Naive thymus-derived CD4-positive, alpha-beta T cell (primary cell): Measurements from ENCODE around the gene PIK3R4. TPM values are rescaled to one million over a fixed set of nuclear protein-coding genes. Genes with fewer than 3 reads are reported as not detected.
A peak's percentile ranks its signal among the peaks of the same experiment; 100 is the strongest.

Source experiments
- ATAC-seq: fragments of 150-1000 bp; cut with Tn5 transposase; 2 replicates; pipeline ENCODE4 v1.10.0; 2021; ENCODE audit warnings: mild to moderate bottlenecking, moderate library complexity
- CTCF ChIA-PET: fragments of 350-600 bp; sonication (Branson Sonifier 250); formaldehyde crosslinking; loops from one replicate; lab custom pipeline; 2021; ENCODE audit warnings: antibody characterized with exemption; lab: Charles Lee
- POLR2A ChIA-PET: fragments of 350-600 bp; sonication (Branson Sonifier 250); formaldehyde crosslinking; loops from one replicate; lab custom pipeline; 2021; ENCODE audit warnings: antibody characterized with exemption, inconsistent platforms; lab: Charles Lee
- DNase-seq, 9 donors: peaks; one replicate each; pipeline versions ENCODE4 v3.0.0 to v3.0.0-alpha.2; 2020 to 2022; ENCODE audit warnings: mixed read lengths in 1 of 9
- H3K27ac ChIP-seq: one replicate; pipeline ENCODE4 v1.7.0; 2013; ENCODE audit warnings: mild to moderate bottlenecking, low read depth, low read length, moderate library complexity
- H3K27me3 ChIP-seq, 2 donors: one replicate each; pipeline ENCODE4 v1.7.0; 2013; ENCODE audit warnings: low read length in 2 of 2, mild to moderate bottlenecking in 2 of 2, moderate library complexity in 2 of 2; ENCODE audit not compliant: control insufficient read depth in 2 of 2, insufficient read depth in 2 of 2
- H3K36me3 ChIP-seq, 3 experiments: 1 replicate in 2 of 3; 2 replicates in 1 of 3; pipeline ENCODE4 v1.7.0; 2013; ENCODE audit warnings: low read length in 3 of 3, mild to moderate bottlenecking in 3 of 3, moderate library complexity in 1 of 3; ENCODE audit not compliant: insufficient read depth in 3 of 3, control insufficient read depth in 2 of 3
- H3K4me1 ChIP-seq, 2 donors: one replicate each; pipeline ENCODE4 v1.7.0; 2013; ENCODE audit warnings: low read length in 2 of 2, mild to moderate bottlenecking in 2 of 2, moderate library complexity in 1 of 2; ENCODE audit not compliant: control insufficient read depth in 2 of 2, insufficient read depth in 2 of 2
- H3K4me3 ChIP-seq: 2 replicates; pipeline ENCODE4 v1.7.0; 2013; ENCODE audit warnings: mild to moderate bottlenecking, low read length
- H3K9me3 ChIP-seq, 3 experiments: 1 replicate in 2 of 3; 2 replicates in 1 of 3; pipeline ENCODE4 v1.7.0; 2013; ENCODE audit warnings: low read length in 3 of 3; ENCODE audit not compliant: control insufficient read depth in 2 of 3
- H3K27ac Mint-ChIP-seq, 9 donors: one replicate each; pipeline ENCODE4 v1.8.0; 2020 to 2022; ENCODE audit warnings: mixed read lengths in 9 of 9, mild to moderate bottlenecking in 8 of 9, moderate library complexity in 5 of 9, inconsistent platforms in 2 of 9
- H3K27me3 Mint-ChIP-seq, 5 donors: one replicate each; pipeline ENCODE4 v1.8.0; 2021 to 2022; ENCODE audit warnings: mixed read lengths in 5 of 5, mild to moderate bottlenecking in 1 of 5
- H3K36me3 Mint-ChIP-seq, 5 donors: one replicate each; pipeline ENCODE4 v1.8.0; 2020 to 2022; ENCODE audit warnings: mixed read lengths in 5 of 5, mild to moderate bottlenecking in 3 of 5, inconsistent platforms in 1 of 5
- H3K4me1 Mint-ChIP-seq, 7 donors: one replicate each; pipeline ENCODE4 v1.8.0; 2020 to 2022; ENCODE audit warnings: mixed read lengths in 7 of 7, mild to moderate bottlenecking in 3 of 7, inconsistent platforms in 1 of 7
- H3K4me3 Mint-ChIP-seq, 10 donors: one replicate each; pipeline ENCODE4 v1.8.0; 2020 to 2022; ENCODE audit warnings: mild to moderate bottlenecking in 10 of 10, mixed read lengths in 10 of 10, moderate library complexity in 6 of 10, inconsistent platforms in 2 of 10
- H3K9me3 Mint-ChIP-seq, 11 donors: one replicate each; pipeline ENCODE4 v1.8.0; 2020 to 2022; ENCODE audit warnings: mixed read lengths in 11 of 11, mild to moderate bottlenecking in 4 of 11, inconsistent platforms in 1 of 11, moderate library complexity in 1 of 11
- intact Hi-C, 2 donors: fragments of 100-400 bp; cut with micrococcal nuclease; formaldehyde crosslinking; loops; one replicate each; pipeline ENCODE4 v1.15.1; 2023
- polyA plus RNA-seq, 2 donors: library from polyadenylated mRNA; unstranded; fragments of 300-500 nt; fragmentation: Illumina TruSeq; gene quantifications; one replicate each; pipeline ENCODE4 v1.2.3, GENCODE V29; 2021
- total RNA-seq, 6 experiments: library from RNA in 5 of 6; stranded (reverse) in 5 of 6; gene quantifications; 1 replicate in 5 of 6; 2 replicates in 1 of 6; pipeline ENCODE4 v1.2.3 and lab custom pipeline; 2021 to 2026

Gene PIK3R4
- total and polyA plus RNA-seq, 7 experiments from 2014 or later, result 15.5 to 47.5 (median 27.5) TPM

DNA sequence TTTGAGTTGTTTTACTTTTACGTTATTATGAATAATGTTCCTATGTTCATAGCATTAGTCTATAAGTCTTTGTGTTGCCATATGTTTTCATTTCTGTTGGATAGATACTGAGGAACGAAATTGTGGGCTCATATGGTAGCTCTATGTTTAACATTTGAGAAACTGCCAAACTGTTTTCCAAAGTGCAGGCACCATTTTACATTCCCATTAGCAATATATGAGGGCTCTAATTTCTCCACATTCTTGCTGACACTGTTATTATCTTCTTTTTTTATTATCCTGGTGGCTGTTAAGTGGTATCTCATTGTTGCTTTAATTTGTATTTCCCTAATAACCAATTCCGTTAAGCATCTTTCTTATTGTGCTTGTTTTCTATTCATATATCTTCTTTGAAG is 1.8 kb upstream of the PIK3R4 start:
- peak overlapping the region in 7 of 10 donors; percentile 82 to 94 (median 86) for H3K4me3 Mint-ChIP-seq
- peak overlapping the region in 7 of 9 donors; percentile 35 to 96 (median 86) for H3K27ac Mint-ChIP-seq
- POLR2A ChIA-PET, result interaction anchor here (1.0 kb wide), 1 partner anchor 145 kb away, joined by 3 read pairs; no protein-coding TSS in a partner anchor
- DNase-seq (no peak), ATAC-seq (no peak)
- intact Hi-C loops, result loop anchor here (1.0 to 5.0 kb wide), 5 partner anchors 11 to 1974 kb away; partner anchors contain the start of genes NPHP3 (in 2 of the 2) and IFT122 (in 1 of the 2)
- H3K4me1 Mint-ChIP-seq, result peaks cover 22 to 42% (median 31%) of the 10 kb centered on the region in 7 donors
- peaks cover 3 to 8% (median 5%) of the 10 kb centered on the region in 5 donors for H3K36me3 Mint-ChIP-seq
- Histone ChIP-seq H3K4me3 (no peak overlapping the region), H3K27ac (no peak overlapping the region), H3K27me3 (no peaks in the 10 kb centered on the region), H3K4me1 (peaks cover 0 to 18% of the 10 kb centered on the region in 2 donors), H3K9me3 (no peaks in the 10 kb centered on the region), H3K36me3 (peaks cover 0 to 6% (median 0%) of the 10 kb centered on the region in 3 experiments)
- H3K9me3 Mint-ChIP-seq, result peaks cover 0 to 4% (median 0%) of the 10 kb centered on the region in 11 donors
- H3K27me3 Mint-ChIP-seq, result peaks cover 0 to 7% (median 0%) of the 10 kb centered on the region in 5 donors
- CTCF ChIA-PET, result no interaction called here

DNA sequence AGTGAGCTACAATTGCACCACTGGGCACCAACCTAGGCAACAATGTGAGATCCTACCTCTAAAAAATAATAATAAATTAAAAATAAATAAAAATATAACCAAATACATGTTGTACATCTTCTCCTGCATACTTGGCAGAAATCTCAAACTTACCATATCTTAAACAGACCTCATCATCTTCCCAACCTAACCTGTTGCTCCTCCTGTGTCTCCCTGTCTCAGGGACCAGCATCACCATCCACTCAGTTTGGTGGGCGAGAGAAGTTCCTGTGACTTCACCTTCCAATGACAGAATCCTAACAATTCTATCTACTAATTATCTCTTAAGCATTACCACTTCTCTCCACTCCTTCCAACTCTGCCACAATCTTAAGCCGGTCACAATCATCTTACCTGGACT is 3.3 kb downstream of the PIK3R4 start:
- Histone ChIP-seq H3K27me3 (no peaks in the 10 kb centered on the region), H3K4me3 (no peak overlapping the region), H3K9me3 (no peaks in the 10 kb centered on the region), H3K4me1 (peaks cover 5 to 24% of the 10 kb centered on the region in 2 donors), H3K27ac (no peak overlapping the region), H3K36me3 (peaks cover 0 to 7% (median 3%) of the 10 kb centered on the region in 3 experiments)
- peaks cover 6 to 40% (median 37%) of the 10 kb centered on the region in 5 donors for H3K36me3 Mint-ChIP-seq
- H3K4me3 Mint-ChIP-seq, result peak overlapping the region; percentile 31 to 84 (median 56)
- H3K4me1 Mint-ChIP-seq, result peaks cover 44 to 88% (median 74%) of the 10 kb centered on the region in 7 donors
- ATAC-seq, result no peak
- H3K9me3 Mint-ChIP-seq, result peaks cover 0 to 4% (median 0%) of the 10 kb centered on the region in 11 donors
- DNase-seq, result no peak
- CTCF ChIA-PET, result no interaction called here
- peak overlapping the region in 5 of 9 donors; percentile 17 to 58 (median 49) for H3K27ac Mint-ChIP-seq
- POLR2A ChIA-PET, result no interaction called here
- H3K27me3 Mint-ChIP-seq, result peaks cover 0 to 3% (median 0%) of the 10 kb centered on the region in 5 donors
- intact Hi-C loops, result no loop called here

DNA sequence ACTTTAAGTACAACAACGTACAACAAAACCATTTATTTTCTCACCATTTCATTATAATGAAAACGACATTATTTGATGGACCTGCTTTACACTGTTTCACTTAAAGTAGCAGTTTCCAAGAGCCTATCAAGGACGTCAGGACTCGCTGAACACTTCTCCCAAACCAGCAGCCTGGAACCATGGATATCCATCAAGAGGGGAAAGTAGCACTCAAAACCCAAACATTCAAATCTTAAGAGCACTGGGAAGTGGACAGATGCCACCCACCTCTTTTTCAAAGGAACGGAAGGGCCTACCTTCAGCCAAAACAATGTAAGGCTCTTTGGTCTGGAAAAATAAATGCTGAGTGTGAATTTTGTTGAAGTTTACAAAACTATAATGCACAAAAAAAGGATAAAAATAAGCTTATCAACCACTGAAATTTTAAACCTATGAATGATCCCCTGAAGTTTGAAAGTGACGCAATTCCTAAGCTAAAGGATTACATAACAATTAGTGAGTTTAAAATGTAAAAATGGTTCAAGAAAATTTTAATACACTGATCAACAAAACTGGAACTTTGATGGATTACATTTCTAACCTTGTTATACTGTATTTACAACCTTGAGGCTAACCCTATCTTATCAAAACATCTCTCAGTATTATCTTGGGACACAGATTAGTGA is 4.6 kb downstream of the PIK3R4 start:
- peaks cover 9 to 48% (median 43%) of the 10 kb centered on the region in 5 donors for H3K36me3 Mint-ChIP-seq
- ATAC-seq, result no peak
- CTCF ChIA-PET, result interaction anchor here (0.6 to 0.7 kb wide), 2 partner anchors 15 to 16 kb away, joined by 3 read pairs; no protein-coding TSS in a partner anchor
- Histone ChIP-seq H3K4me1 (peaks cover 13 to 24% of the 10 kb centered on the region in 2 donors), H3K4me3 (no peak overlapping the region), H3K36me3 (peaks cover 0 to 7% (median 3%) of the 10 kb centered on the region in 3 experiments), H3K27me3 (no peaks in the 10 kb centered on the region), H3K27ac (no peak overlapping the region), H3K9me3 (no peaks in the 10 kb centered on the region)
- H3K27me3 Mint-ChIP-seq, result peaks cover 0 to 3% (median 0%) of the 10 kb centered on the region in 5 donors
- intact Hi-C loops, result no loop called here
- peaks cover 42 to 95% (median 83%) of the 10 kb centered on the region in 7 donors for H3K4me1 Mint-ChIP-seq
- no peak overlapping the region for H3K27ac Mint-ChIP-seq
- H3K9me3 Mint-ChIP-seq, result peaks cover 0 to 4% (median 0%) of the 10 kb centered on the region in 11 donors
- POLR2A ChIA-PET, result no interaction called here
- H3K4me3 Mint-ChIP-seq, result peak overlapping the region in 9 of 10 donors; percentile 9 to 84 (median 56)
- no peak for DNase-seq

DNA sequence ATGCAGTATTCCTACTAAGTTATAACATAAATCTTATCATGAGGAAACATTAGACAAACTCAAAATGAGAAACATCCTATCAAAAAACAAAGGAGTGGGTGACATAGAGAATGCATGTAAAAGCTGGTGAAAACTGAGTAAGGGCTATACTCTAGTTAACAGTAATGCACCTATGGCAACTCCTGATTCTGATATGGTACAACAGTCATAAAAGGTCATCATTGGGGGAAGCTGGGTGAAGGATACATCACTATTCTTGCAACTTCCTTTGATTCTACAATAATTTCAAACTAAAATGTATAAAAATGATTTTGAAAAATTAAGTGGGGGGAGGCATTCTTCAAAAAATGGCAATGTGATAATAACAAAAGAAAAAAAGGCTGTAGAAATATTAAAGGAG is 6.8 kb downstream of the PIK3R4 start:
- H3K27ac ChIP-seq, result no peak overlapping the region
- Mint-ChIP-seq H3K27ac (no peak overlapping the region), H3K9me3 (no peaks in the 10 kb centered on the region), H3K4me3 (peak overlapping the region in 4 of 10 donors; percentile 3 to 22 (median 10)), H3K36me3 (peaks cover 9 to 61% (median 45%) of the 10 kb centered on the region in 5 donors), H3K27me3 (no peaks in the 10 kb centered on the region), H3K4me1 (peaks cover 38 to 80% (median 75%) of the 10 kb centered on the region in 7 donors)
- ChIA-PET POLR2A (no interaction called here), CTCF (no interaction called here)
- ATAC-seq (no peak), DNase-seq (no peak)
- intact Hi-C loops, result no loop called here
- H3K4me1 ChIP-seq, result peaks cover 13 to 16% of the 10 kb centered on the region in 2 donors
- H3K9me3 ChIP-seq, result no peaks in the 10 kb centered on the region
- H3K27me3 ChIP-seq, result no peaks in the 10 kb centered on the region
- H3K36me3 ChIP-seq, result peaks cover 0 to 13% (median 3%) of the 10 kb centered on the region in 3 experiments
- no peak overlapping the region for H3K4me3 ChIP-seq

DNA sequence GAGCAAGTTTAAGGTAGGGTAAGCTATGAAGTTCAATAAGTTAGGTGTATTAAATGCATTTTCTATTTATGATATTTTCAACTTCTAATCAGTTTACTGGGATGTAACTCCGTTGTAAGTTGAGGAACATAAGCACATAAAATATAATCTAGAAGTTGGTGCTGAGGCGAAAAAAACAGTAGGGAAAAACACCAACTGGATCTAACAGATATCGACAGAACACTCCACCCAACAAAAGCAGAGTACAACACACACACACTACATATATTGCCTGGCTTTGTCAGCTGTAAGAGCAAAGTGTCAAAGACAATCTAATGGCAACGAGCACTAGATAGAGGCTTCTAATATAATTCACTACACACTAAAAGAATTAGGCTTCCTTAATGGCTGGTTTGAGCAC is 8.4 kb downstream of the PIK3R4 start:
- no peaks in the 10 kb centered on the region for H3K27me3 ChIP-seq
- peaks cover 9 to 13% of the 10 kb centered on the region in 2 donors for H3K4me1 ChIP-seq
- no peak for DNase-seq
- no peak overlapping the region for H3K27ac ChIP-seq
- H3K36me3 ChIP-seq, result peaks cover 0 to 22% (median 3%) of the 10 kb centered on the region in 3 experiments
- CTCF ChIA-PET, result interaction anchor here (0.7 kb wide), 1 partner anchor 39 kb away, joined by 3 read pairs; no protein-coding TSS in a partner anchor
- H3K27ac Mint-ChIP-seq, result no peak overlapping the region
- no peak for ATAC-seq
- H3K36me3 Mint-ChIP-seq, result peaks cover 4 to 61% (median 38%) of the 10 kb centered on the region in 5 donors
- POLR2A ChIA-PET, result no interaction called here
- intact Hi-C loops, result no loop called here
- H3K27me3 Mint-ChIP-seq, result no peaks in the 10 kb centered on the region
- H3K4me3 ChIP-seq, result no peak overlapping the region
- H3K9me3 Mint-ChIP-seq, result no peaks in the 10 kb centered on the region
- no peak overlapping the region for H3K4me3 Mint-ChIP-seq
- H3K9me3 ChIP-seq, result no peaks in the 10 kb centered on the region
- H3K4me1 Mint-ChIP-seq, result peaks cover 26 to 64% (median 60%) of the 10 kb centered on the region in 7 donors

DNA sequence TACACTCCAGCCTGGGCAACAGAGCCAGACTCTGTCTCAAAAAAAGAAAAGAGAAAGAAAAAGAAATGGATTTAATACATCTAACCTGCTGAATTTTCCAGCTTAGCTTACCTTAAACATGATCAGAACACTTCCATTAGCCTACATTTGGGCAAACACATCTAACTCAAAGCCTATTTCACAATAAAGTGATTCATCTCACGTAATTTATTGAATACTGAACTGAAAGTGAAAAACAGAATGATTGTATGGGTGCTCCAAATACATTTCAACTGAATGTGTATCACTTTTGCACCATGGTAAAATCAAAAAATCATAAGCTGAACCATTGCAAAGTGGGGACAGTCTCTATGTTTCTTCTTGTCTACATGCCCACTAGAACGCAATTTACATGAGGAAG is 9.0 kb downstream of the PIK3R4 start:
- DNase-seq (no peak), ATAC-seq (no peak)
- CTCF ChIA-PET, result interaction anchor here (0.7 kb wide), 1 partner anchor 39 kb away, joined by 3 read pairs; no protein-coding TSS in a partner anchor
- Mint-ChIP-seq H3K4me3 (no peak overlapping the region), H3K27ac (peak overlapping the region in 2 of 9 donors; percentile 33 to 43), H3K27me3 (no peaks in the 10 kb centered on the region), H3K36me3 (peaks cover 4 to 62% (median 34%) of the 10 kb centered on the region in 5 donors), H3K9me3 (no peaks in the 10 kb centered on the region), H3K4me1 (peaks cover 20 to 58% (median 54%) of the 10 kb centered on the region in 7 donors)
- intact Hi-C loops, result no loop called here
- Histone ChIP-seq H3K27ac (no peak overlapping the region), H3K4me3 (no peak overlapping the region), H3K27me3 (no peaks in the 10 kb centered on the region), H3K9me3 (no peaks in the 10 kb centered on the region), H3K4me1 (peaks cover 9 to 11% of the 10 kb centered on the region in 2 donors), H3K36me3 (peaks cover 0 to 22% (median 3%) of the 10 kb centered on the region in 3 experiments)
- POLR2A ChIA-PET, result no interaction called here
